Measurements from ENCODE around the gene MFSD6L. TPM values are rescaled to one million over a fixed set of nuclear protein-coding genes. Genes with fewer than 3 reads are reported as not detected.

Gene MFSD6L
- total RNA-seq, 1 experiment from 2014 or later: 4.0 TPM

DNA sequence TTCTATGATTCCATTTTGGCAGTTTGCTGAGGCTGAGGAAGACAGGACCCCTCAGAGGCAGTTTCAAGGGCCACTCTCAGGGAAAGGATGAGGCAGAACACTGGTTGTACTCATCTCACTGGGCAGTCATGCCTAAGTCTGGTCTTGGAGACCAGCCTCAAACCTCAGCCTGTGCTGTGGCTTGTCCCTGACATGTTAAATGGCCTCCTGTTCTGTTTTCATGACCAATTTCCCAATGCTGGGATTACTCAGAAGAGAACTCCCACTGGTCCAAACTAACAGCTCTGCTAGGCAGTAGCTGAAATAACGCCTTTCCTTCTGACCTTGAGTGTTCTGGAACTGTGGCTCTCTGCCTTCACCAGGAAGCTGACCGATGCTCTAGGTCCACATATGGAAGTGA lies 32.4 kb downstream of the MFSD6L start:
- H3K27me3 Mint-ChIP-seq (ENCODE audit: low read depth): no peaks in the 10 kb centered on the region
- 0 out of 2 replicates have a peak, but pooled peaks cover 2% of the 10 kb centered on the region for H3K36me3 Mint-ChIP-seq
- CTCF ChIA-PET: interaction anchor here (2.6 kb wide), 1 partner anchor 19 kb away, joined by 9 read pairs; no protein-coding TSS in a partner anchor
- no peak overlapping the region for H3K4me3 Mint-ChIP-seq
- peaks cover 10% of the 10 kb centered on the region for H3K9me3 Mint-ChIP-seq
- DNase-seq (ENCODE audit: low spot score) (no peak), ATAC-seq (no peak)
- peaks cover 9% of the 10 kb centered on the region for H3K4me1 Mint-ChIP-seq
- POLR2A ChIA-PET: interaction anchor here (0.6 kb wide), 1 partner anchor 65 kb away, joined by 3 read pairs; no protein-coding TSS in a partner anchor
- TF ChIP-seq NFE2L1 (CRISPR knock-in tag; IDR thresholded peaks at IDR 0.05) (no peak), ZNF121 (CRISPR knock-in tag; IDR thresholded peaks at IDR 0.05) (no peak)
- TF ChIP-seq, protein P1, sequence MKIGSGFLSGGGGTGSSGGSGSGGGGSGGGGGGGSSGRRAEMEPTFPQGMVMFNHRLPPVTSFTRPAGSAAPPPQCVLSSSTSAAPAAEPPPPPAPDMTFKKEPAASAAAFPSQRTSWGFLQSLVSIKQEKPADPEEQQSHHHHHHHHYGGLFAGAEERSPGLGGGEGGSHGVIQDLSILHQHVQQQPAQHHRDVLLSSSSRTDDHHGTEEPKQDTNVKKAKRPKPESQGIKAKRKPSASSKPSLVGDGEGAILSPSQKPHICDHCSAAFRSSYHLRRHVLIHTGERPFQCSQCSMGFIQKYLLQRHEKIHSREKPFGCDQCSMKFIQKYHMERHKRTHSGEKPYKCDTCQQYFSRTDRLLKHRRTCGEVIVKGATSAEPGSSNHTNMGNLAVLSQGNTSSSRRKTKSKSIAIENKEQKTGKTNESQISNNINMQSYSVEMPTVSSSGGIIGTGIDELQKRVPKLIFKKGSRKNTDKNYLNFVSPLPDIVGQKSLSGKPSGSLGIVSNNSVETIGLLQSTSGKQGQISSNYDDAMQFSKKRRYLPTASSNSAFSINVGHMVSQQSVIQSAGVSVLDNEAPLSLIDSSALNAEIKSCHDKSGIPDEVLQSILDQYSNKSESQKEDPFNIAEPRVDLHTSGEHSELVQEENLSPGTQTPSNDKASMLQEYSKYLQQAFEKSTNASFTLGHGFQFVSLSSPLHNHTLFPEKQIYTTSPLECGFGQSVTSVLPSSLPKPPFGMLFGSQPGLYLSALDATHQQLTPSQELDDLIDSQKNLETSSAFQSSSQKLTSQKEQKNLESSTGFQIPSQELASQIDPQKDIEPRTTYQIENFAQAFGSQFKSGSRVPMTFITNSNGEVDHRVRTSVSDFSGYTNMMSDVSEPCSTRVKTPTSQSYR (CRISPR knock-in tag; IDR thresholded peaks at IDR 0.05): no peak
- TF ChIP-seq, protein P2, sequence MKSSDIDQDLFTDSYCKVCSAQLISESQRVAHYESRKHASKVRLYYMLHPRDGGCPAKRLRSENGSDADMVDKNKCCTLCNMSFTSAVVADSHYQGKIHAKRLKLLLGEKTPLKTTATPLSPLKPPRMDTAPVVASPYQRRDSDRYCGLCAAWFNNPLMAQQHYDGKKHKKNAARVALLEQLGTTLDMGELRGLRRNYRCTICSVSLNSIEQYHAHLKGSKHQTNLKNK (CRISPR knock-in tag; IDR thresholded peaks at IDR 0.05): no peak
- no peak overlapping the region for H3K27ac Mint-ChIP-seq

DNA sequence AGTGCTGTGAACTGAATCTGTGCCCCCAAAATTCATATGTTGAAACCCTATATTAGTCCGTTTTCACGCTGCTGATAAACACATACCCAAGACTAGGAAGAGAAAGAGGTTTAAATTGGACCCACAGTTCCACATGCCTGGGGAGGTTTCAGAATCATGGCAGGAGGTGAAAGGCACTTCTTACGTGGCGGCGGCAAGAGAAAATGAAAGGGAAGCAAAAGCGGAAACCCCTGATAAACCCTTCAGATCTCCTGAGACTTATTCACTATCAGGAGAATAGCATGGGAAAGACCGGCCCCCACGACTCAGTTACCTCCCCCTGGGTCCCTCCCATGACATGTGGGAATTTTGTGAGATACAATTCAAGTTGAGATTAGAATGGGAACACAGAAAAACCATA lies 37.2 kb downstream of the MFSD6L start:
- POLR2A ChIA-PET: no interaction called here
- ATAC-seq (no peak), DNase-seq (ENCODE audit: low spot score) (no peak)
- CTCF ChIA-PET: no interaction called here
- Mint-ChIP-seq H3K27ac (no peak overlapping the region; the same call in 1 of the 2 replicates), H3K9me3 (peaks cover 18% of the 10 kb centered on the region), H3K27me3 (ENCODE audit: low read depth) (peaks cover 7% of the 10 kb centered on the region; the same call in 1 of the 2 replicates), H3K36me3 (0 out of 2 replicates have a peak, but pooled peaks cover 2% of the 10 kb centered on the region), H3K4me1 (peaks cover 5% of the 10 kb centered on the region; the same call in 1 of the 2 replicates), H3K4me3 (no peak overlapping the region)
- TF ChIP-seq ZNF232 (CRISPR knock-in tag; IDR thresholded peaks at IDR 0.05): no peak
- TF ChIP-seq, protein P3, sequence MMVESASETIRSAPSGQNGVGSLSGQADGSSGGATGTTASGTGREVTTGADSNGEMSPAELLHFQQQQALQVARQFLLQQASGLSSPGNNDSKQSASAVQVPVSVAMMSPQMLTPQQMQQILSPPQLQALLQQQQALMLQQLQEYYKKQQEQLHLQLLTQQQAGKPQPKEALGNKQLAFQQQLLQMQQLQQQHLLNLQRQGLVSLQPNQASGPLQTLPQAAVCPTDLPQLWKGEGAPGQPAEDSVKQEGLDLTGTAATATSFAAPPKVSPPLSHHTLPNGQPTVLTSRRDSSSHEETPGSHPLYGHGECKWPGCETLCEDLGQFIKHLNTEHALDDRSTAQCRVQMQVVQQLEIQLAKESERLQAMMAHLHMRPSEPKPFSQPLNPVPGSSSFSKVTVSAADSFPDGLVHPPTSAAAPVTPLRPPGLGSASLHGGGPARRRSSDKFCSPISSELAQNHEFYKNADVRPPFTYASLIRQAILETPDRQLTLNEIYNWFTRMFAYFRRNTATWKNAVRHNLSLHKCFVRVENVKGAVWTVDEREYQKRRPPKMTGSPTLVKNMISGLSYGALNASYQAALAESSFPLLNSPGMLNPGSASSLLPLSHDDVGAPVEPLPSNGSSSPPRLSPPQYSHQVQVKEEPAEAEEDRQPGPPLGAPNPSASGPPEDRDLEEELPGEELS (CRISPR knock-in tag; IDR thresholded peaks at IDR 0.05): no peak

DNA sequence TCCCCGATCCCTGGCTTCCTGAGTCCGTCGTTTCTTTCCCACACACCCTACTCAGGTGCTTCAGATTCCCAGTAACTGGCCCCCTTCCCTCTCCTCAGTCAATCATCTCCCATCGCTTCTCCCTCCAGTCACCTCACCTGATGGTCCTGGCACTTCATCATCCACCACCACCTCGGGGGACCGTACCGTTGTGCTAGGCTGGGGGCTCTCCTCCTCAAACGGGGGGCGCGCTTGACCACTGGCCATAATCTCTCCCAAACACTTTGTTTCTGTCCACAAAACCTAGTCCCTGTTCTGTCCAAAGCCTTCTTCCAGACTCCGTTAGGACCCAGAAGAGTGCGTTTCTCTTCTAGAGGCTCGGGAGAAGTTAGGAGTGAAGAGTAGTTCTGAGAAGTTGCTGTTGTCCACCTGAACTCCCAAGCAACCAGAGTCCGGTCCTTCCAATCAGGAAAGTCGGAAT lies 41.0 kb downstream of the MFSD6L start, which contains the start of gene SPDYE4:
Gene SPDYE4 (minus strand): TSS at position 410 of the 460 bp plus-strand sequence. CDS start 164 bp downstream, at position 246.
- H3K27ac Mint-ChIP-seq: no peak within 1 kb of the TSS

More for the DNA sequence above, 41.0 kb downstream of the MFSD6L start, which contains the start of gene SPDYE4:
- peaks cover 7% of the 10 kb centered on the region for H3K27me3 Mint-ChIP-seq (ENCODE audit: low read depth)
- TF ChIP-seq, protein P1 (CRISPR knock-in tag; IDR thresholded peaks at IDR 0.05): no peak
- TF ChIP-seq KAT7 (CRISPR knock-in tag; IDR thresholded peaks at IDR 0.05; ENCODE audit: borderline replicate concordance): no peak
- no peak for TF ChIP-seq ETV6 (CRISPR knock-in tag; IDR thresholded peaks at IDR 0.05)
- TF ChIP-seq, protein P4, sequence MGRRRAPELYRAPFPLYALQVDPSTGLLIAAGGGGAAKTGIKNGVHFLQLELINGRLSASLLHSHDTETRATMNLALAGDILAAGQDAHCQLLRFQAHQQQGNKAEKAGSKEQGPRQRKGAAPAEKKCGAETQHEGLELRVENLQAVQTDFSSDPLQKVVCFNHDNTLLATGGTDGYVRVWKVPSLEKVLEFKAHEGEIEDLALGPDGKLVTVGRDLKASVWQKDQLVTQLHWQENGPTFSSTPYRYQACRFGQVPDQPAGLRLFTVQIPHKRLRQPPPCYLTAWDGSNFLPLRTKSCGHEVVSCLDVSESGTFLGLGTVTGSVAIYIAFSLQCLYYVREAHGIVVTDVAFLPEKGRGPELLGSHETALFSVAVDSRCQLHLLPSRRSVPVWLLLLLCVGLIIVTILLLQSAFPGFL (CRISPR knock-in tag; IDR thresholded peaks at IDR 0.05; ENCODE audit: borderline replicate concordance): no peak
- TF ChIP-seq ZNF232 (CRISPR knock-in tag; IDR thresholded peaks at IDR 0.05): no peak
- TF ChIP-seq, protein P5, sequence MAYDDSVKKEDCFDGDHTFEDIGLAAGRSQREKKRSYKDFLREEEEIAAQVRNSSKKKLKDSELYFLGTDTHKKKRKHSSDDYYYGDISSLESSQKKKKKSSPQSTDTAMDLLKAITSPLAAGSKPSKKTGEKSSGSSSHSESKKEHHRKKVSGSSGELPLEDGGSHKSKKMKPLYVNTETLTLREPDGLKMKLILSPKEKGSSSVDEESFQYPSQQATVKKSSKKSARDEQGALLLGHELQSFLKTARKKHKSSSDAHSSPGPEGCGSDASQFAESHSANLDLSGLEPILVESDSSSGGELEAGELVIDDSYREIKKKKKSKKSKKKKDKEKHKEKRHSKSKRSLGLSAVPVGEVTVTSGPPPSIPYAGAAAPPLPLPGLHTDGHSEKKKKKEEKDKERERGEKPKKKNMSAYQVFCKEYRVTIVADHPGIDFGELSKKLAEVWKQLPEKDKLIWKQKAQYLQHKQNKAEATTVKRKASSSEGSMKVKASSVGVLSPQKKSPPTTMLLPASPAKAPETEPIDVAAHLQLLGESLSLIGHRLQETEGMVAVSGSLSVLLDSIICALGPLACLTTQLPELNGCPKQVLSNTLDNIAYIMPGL (CRISPR knock-in tag; IDR thresholded peaks at IDR 0.05): no peak
- TF ChIP-seq ZNF263 (CRISPR knock-in tag; IDR thresholded peaks at IDR 0.05; ENCODE audit: low read depth): no peak
- TF ChIP-seq ZNF423 (CRISPR knock-in tag; IDR thresholded peaks at IDR 0.05): no peak
- H3K9me3 Mint-ChIP-seq: peaks cover 19% of the 10 kb centered on the region
- DNase-seq (ENCODE audit: low spot score) (no peak), ATAC-seq (no peak)
- 0 out of 2 replicates have a peak, but pooled peaks cover 2% of the 10 kb centered on the region for H3K36me3 Mint-ChIP-seq
- POLR2A ChIA-PET: no interaction called here
- H3K4me1 Mint-ChIP-seq: peaks cover 15% of the 10 kb centered on the region
- no peak within 1 kb of the TSS for H3K4me3 Mint-ChIP-seq
- CTCF ChIA-PET: interaction anchor here (6.8 kb wide), 1 partner anchor 27 kb away, joined by 65 read pairs; no protein-coding TSS in a partner anchor

All from WTC11 (cell line).